Endometrial microvascular endothelial cells (primary cell): Measurements from ENCODE around the gene RSU1. TPM values are rescaled to one million over a fixed set of nuclear protein-coding genes. Genes with fewer than 3 reads are reported as not detected.

Experiments used
- in situ Hi-C: cut with HindIII; loops from 2 replicates; pipeline ENCODE4 v1.10.0; 2017; ENCODE audit warnings: low sequenced_read_pairs, low pct_unique_long_range_greater_than_20kb; ENCODE audit errors: inconsistent ontology term
- total RNA-seq: library from RNA; depleted of rRNA; stranded (reverse); fragments of >200 nt; gene quantifications from one replicate; pipeline ENCODE4 v1.2.3, GENCODE V29; 2015; ENCODE audit errors: inconsistent ontology term

RSU1 gene
- total RNA-seq, 1 donor from 2014 or later, result 124 TPM

- in situ Hi-C loops, result no loop called here
These were observed 232.1 kb downstream of the RSU1 start for GRCh38 chr10:16585103-16585502.

DNA sequence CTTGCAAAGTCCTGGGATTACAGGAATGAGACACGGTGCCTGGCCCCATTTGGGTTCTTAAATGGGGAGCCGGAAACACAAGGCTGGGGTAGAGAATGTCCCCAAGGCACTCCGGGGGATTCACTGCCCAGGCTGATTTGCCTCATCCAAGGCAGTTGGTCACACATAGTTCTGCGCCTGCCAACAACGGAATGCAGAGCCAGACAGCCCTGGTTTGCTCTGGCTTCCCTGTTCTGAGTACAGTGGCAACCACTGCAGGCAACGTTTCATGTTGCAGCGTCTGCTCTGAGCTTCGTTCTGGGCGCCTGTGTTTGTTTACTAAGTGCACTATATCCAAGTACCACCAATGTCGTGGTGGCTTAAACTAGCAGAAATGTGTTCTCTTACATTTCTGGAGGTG is 233.8 kb downstream of the RSU1 start:
- in situ Hi-C loops, result no loop called here

DNA sequence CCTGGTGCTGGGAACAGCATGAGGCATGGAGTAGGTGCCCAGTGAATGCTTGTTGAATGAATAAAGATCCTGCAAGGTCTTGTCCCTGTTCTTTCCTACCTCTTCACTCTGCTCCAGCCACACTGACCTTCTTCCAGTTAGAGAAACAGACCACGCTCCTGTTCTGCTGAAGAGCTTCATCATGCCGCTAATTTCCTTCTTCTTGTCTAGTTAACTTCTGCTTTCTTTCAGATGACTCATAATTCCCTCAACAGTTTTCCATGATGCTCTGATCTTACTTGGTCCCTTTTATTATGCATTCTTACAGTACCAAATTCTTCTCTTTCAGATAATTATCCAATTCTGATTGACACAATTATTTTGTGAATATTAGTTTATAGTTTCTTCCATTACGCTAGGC is 236.0 kb downstream of the RSU1 start:
- in situ Hi-C loops, result no loop called here

DNA sequence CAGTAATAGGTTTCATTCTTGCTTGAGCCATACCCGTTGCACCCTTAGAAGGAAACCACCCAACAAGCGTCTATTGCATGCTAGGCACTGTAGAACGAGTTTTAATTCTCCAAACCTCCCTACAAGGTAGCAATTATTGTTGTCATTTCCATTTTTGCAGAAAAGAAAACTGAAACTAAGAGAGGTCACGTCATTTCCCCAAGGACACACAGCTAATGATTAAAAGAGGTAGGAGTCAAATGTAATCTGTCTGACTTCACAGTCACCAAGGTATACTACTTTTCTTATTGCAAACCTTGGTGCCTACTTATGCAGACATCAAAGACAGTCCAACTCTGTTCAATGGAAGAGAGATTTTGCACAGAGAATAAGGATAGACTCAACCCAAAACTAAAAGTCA is 246.5 kb downstream of the RSU1 start:
- in situ Hi-C loops, result no loop called here

- in situ Hi-C loops, result no loop called here
These were observed 250.9 kb downstream of the RSU1 start for GRCh38 chr10:16566202-16566805.

DNA sequence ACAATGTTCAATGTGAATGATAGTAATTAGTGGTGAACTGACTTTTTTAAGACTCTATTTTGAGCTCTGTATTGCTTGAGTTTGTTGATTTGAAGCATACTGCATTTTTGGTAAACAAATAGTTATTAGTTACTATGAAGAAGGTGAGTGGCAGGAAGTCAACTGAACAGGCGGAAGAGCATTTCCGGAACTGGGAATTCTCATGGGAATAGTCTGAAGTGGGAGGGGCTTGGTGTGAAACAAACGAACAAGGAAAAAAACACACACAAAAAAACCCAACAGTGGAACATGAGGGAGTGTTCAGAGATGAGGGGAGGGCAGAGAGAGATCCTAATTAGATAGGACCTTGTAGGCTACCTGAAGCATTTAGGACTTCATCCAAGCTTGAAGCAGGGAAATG is 251.6 kb downstream of the RSU1 start:
- in situ Hi-C loops, result no loop called here

DNA sequence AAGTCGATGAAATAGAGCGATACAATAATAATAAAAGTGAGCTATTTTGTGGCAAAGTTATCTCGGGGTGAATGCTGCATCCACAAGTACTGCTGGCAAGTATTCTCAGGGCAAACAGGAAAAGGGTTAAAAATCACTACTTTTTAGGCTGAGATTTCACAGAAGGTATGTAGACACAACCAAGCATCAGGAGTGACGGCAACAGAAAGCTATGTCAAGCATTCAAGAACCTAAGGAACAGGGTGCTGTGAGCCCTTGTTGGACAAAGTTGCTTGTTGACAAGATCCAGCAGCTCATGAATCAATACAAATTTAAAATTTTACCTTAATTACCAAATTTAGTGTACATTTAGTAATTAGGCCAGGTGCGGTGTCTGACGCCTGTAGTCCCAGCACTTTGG is 254.3 kb downstream of the RSU1 start:
- in situ Hi-C loops, result no loop called here

- in situ Hi-C loops, result no loop called here
These were observed 257.9 kb downstream of the RSU1 start for GRCh38 chr10:16559236-16559773.

DNA sequence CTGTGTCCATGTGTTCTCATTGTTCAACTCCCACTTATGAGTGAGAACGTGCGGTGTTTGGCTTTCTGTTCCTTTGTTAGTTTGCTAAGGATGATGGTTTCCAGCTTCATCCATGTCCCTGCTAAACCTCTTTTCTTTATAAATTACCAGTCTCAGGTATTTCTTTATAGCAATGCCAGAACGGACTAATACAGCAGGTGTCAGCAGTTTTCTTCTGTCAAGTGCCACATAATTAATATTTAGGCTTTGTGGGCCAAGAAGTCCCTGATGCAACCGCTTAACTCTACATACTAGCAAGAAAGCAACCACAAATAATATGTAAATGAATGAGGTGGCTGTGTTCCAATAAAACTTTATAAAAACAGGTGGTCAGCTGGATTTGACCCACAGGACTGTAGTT is 269.3 kb downstream of the RSU1 start:
- in situ Hi-C loops, result no loop called here

GRCh38 chr10:16545116-16545736 is 272.0 kb downstream of the RSU1 start:
- in situ Hi-C loops, result no loop called here

DNA sequence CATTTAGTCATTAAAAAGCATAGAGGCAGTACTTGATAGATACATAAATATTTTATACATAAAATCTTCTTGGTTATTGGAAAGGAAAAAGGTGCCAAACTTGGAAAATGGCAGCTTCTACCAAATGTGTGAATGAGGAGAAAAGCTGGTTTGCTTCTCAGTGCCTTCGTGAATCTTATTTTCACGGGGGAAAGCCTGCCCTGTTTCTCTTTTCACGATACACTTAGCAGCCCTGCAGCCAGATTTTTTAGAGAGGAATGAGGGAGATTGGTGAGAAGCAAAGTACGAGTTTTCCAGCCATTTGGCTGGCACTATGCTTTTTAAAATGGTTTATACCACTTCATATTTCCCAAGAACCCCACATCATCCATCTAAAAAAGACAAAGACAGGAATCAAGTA is 272.6 kb downstream of the RSU1 start:
- in situ Hi-C loops, result no loop called here

DNA sequence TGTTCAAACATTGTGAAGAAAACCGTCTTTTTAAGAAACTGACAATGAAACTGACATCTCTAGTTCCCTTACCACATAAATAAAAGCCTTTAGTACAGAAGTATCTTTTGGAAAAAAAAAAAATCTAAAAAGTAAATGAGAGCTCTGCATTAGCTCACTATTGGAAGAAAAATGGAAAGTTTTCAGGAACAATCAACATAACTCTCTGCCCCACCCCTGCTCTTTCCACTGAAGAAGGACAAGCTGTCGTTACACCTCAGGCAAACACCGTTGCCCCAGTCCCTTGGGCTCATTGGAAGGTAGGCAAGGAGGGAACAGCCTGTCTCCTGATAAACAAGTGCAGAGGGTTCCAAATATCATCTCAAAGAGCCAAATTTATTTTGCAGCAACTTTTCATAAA is 273.1 kb downstream of the RSU1 start:
- in situ Hi-C loops, result no loop called here
